HG03097 (cell line): ENCODE results near the gene PRF1.

Experiments used
- ATAC-seq: cut with Tn5 transposase; IDR thresholded peaks from one replicate; pipeline ENCODE4 v1.9.1; 2021; ENCODE audit not compliant: unreplicated experiment, low FRiP score

The PRF1 gene

GRCh38 chr10:70596110-70596798 is 6.3 kb downstream of the PRF1 start:
- no peak for ATAC-seq

GRCh38 chr10:70595566-70596016 is 7.0 kb downstream of the PRF1 start:
- ATAC-seq: no peak

- ATAC-seq: no peak
These were observed 8.4 kb downstream of the PRF1 start for GRCh38 chr10:70594161-70594560.

GRCh38 chr10:70593513-70593890 is 9.0 kb downstream of the PRF1 start:
- ATAC-seq: no peak

GRCh38 chr10:70592746-70593512 is 9.6 kb downstream of the PRF1 start:
- no peak for ATAC-seq

- ATAC-seq: no peak
These were observed 10.3 kb downstream of the PRF1 start for GRCh38 chr10:70592186-70592735.

- no peak for ATAC-seq
These were observed 11.7 kb downstream of the PRF1 start for GRCh38 chr10:70590655-70591416.

GRCh38 chr10:70589762-70590654 is 12.5 kb downstream of the PRF1 start:
- no peak for ATAC-seq

- no peak for ATAC-seq
These were observed 13.5 kb downstream of the PRF1 start for GRCh38 chr10:70588859-70589570.

GRCh38 chr10:70588255-70588654 is 14.3 kb downstream of the PRF1 start:
- no peak for ATAC-seq

GRCh38 chr10:70587045-70587658 is 15.4 kb downstream of the PRF1 start:
- ATAC-seq: no peak

- ATAC-seq: no peak
These were observed 16.1 kb downstream of the PRF1 start for GRCh38 chr10:70586348-70586930.

- ATAC-seq: no peak
These were observed 16.9 kb downstream of the PRF1 start for GRCh38 chr10:70585578-70586169.

GRCh38 chr10:70584909-70585544 is 17.5 kb downstream of the PRF1 start:
- no peak for ATAC-seq

- ATAC-seq: no peak
These were observed 18.2 kb downstream of the PRF1 start for GRCh38 chr10:70584366-70584765.

- ATAC-seq: no peak
These were observed 18.9 kb downstream of the PRF1 start for GRCh38 chr10:70583669-70584037.

GRCh38 chr10:70582793-70583668 is 19.5 kb downstream of the PRF1 start:
- ATAC-seq: no peak
